ENCODE results near the gene KCP. TPM values are rescaled to one million over a fixed set of nuclear protein-coding genes. Genes with fewer than 3 reads are reported as not detected.

KCP gene
- total RNA-seq, 1 experiment from 2014 or later: 9.9 TPM

- ChIA-PET POLR2A (ENCODE audit: unreplicated experiment) (no interaction called here), CTCF (no interaction called here)
- intact Hi-C loops (cut with micrococcal nuclease; ENCODE audit: unreplicated experiment): no loop called here
- Histone ChIP-seq H3K4me1 (replicated peaks; ENCODE audit: insufficient read depth) (no peaks in the 10 kb centered on the region), H3K27me3 (ENCODE audit: insufficient read depth, low read depth) (peaks cover 9% of the 10 kb centered on the region), H2AFZ (no peak overlapping the region), H3F3A (ENCODE audit: insufficient read depth, low read depth) (0 out of 2 replicates have a peak, but pooled peaks cover 5% of the 10 kb centered on the region), H3K27ac (no peak overlapping the region), H4K20me1 (ENCODE audit: insufficient read depth) (no peaks in the 10 kb centered on the region), H3K79me2 (ENCODE audit: low read depth) (no peaks in the 10 kb centered on the region), H3K4me3 (no peak overlapping the region), H3K9me2 (ENCODE audit: insufficient read depth) (no peaks in the 10 kb centered on the region), H3K36me3 (ENCODE audit: low read depth) (no peaks in the 10 kb centered on the region), H3K4me2 (no peak overlapping the region), H3K9me3 (ENCODE audit: insufficient read depth, low read depth) (no peaks in the 10 kb centered on the region)
- no peak for DNase-seq
- BruUV-seq (replicated peaks): no TSS peak
- TF ChIP-seq CTCF (conservative IDR thresholded peaks at IDR 0.05): no peak
- no peak for TF ChIP-seq EZH2 (IDR thresholded peaks at IDR 0.05; ENCODE audit: low read depth)
These were observed 31.5 kb upstream of the KCP start for GRCh38 chr7:128941946-128942526.

- H3K36me3 ChIP-seq (ENCODE audit: low read depth): no peaks in the 10 kb centered on the region
- H3K4me2 ChIP-seq: no peak overlapping the region
- H3K79me2 ChIP-seq (ENCODE audit: low read depth): no peaks in the 10 kb centered on the region
- BruUV-seq (replicated peaks): no TSS peak
- TF ChIP-seq EZH2 (IDR thresholded peaks at IDR 0.05; ENCODE audit: low read depth) (no peak), CTCF (conservative IDR thresholded peaks at IDR 0.05) (no peak)
- no peak for DNase-seq
- no peaks in the 10 kb centered on the region for H3K9me2 ChIP-seq (ENCODE audit: insufficient read depth)
- no peaks in the 10 kb centered on the region for H3K9me3 ChIP-seq (ENCODE audit: insufficient read depth, low read depth)
- peaks cover 13% of the 10 kb centered on the region for H3K27me3 ChIP-seq (ENCODE audit: insufficient read depth, low read depth)
- intact Hi-C loops (cut with micrococcal nuclease; ENCODE audit: unreplicated experiment): no loop called here
- H3F3A ChIP-seq (ENCODE audit: insufficient read depth, low read depth): 0 out of 2 replicates have a peak, but pooled peaks cover 5% of the 10 kb centered on the region
- H3K4me1 ChIP-seq (replicated peaks; ENCODE audit: insufficient read depth): no peaks in the 10 kb centered on the region
- H3K4me3 ChIP-seq: no peak overlapping the region
- no peaks in the 10 kb centered on the region for H4K20me1 ChIP-seq (ENCODE audit: insufficient read depth)
- CTCF ChIA-PET: no interaction called here
- POLR2A ChIA-PET (ENCODE audit: unreplicated experiment): no interaction called here
- no peak overlapping the region for H2AFZ ChIP-seq
- no peak overlapping the region for H3K27ac ChIP-seq
These were observed 30.9 kb upstream of the KCP start for GRCh38 chr7:128941323-128941890.

GRCh38 chr7:128940494-128941322, 30.2 kb upstream of the KCP start:
- H3K27ac ChIP-seq: no peak overlapping the region
- no peaks in the 10 kb centered on the region for H3K36me3 ChIP-seq (ENCODE audit: low read depth)
- no peaks in the 10 kb centered on the region for H4K20me1 ChIP-seq (ENCODE audit: insufficient read depth)
- H3K4me1 ChIP-seq (replicated peaks; ENCODE audit: insufficient read depth): no peaks in the 10 kb centered on the region
- H3K9me2 ChIP-seq (ENCODE audit: insufficient read depth): no peaks in the 10 kb centered on the region
- no peaks in the 10 kb centered on the region for H3K79me2 ChIP-seq (ENCODE audit: low read depth)
- CTCF ChIA-PET: no interaction called here
- BruUV-seq (replicated peaks): no TSS peak
- H3K4me3 ChIP-seq: no peak overlapping the region
- POLR2A ChIA-PET (ENCODE audit: unreplicated experiment): no interaction called here
- peaks cover 13% of the 10 kb centered on the region for H3K27me3 ChIP-seq (ENCODE audit: insufficient read depth, low read depth)
- no peak overlapping the region for H2AFZ ChIP-seq
- intact Hi-C loops (cut with micrococcal nuclease; ENCODE audit: unreplicated experiment): no loop called here
- TF ChIP-seq CTCF (conservative IDR thresholded peaks at IDR 0.05) (no peak), EZH2 (IDR thresholded peaks at IDR 0.05; ENCODE audit: low read depth) (no peak)
- H3K9me3 ChIP-seq (ENCODE audit: insufficient read depth, low read depth): no peaks in the 10 kb centered on the region
- H3K4me2 ChIP-seq: no peak overlapping the region
- 0 out of 2 replicates have a peak, but pooled peaks cover 5% of the 10 kb centered on the region for H3F3A ChIP-seq (ENCODE audit: insufficient read depth, low read depth)
- DNase-seq: no peak

Data from PC-9 (cell line).